ACC112 (cell line): Measurements from ENCODE around the gene ACTR5.

ENCODE experiments used
- H2AFZ ChIP-seq: fragments of 200-600 bp; sonication (generic); one replicate; pipeline ENCODE4 v1.6.0; 2017; ENCODE audit warnings: antibody characterized with exemption, low read length; ENCODE audit not compliant: unreplicated experiment
- H3K27ac ChIP-seq: fragments of 200-600 bp; sonication (generic); 2 replicates; pipeline ENCODE4 v1.5.1; 2014; ENCODE audit warnings: low read depth, mild to moderate bottlenecking, antibody characterized with exemption, low read length, moderate library complexity
- H3K27me3 ChIP-seq: fragments of 200-600 bp; sonication (generic); 2 replicates; pipeline ENCODE4 v1.6.1; 2014; ENCODE audit warnings: mild to moderate bottlenecking, antibody characterized with exemption, low read length, moderate library complexity, mixed read lengths; ENCODE audit not compliant: insufficient read depth
- H3K36me3 ChIP-seq: fragments of 200-600 bp; sonication (generic); 2 replicates; pipeline ENCODE4 v1.6.1; 2016; ENCODE audit warnings: mild to moderate bottlenecking, antibody characterized with exemption, low read length, moderate library complexity, mixed read lengths; ENCODE audit not compliant: insufficient read depth
- H3K4me1 ChIP-seq: fragments of 200-600 bp; sonication (generic); one replicate; pipeline ENCODE4 v1.6.1; 2016; ENCODE audit warnings: low read length, mixed read lengths; ENCODE audit not compliant: insufficient read depth, unreplicated experiment, control insufficient read depth
- H3K4me3 ChIP-seq: fragments of 200-600 bp; sonication (generic); 2 replicates; pipeline ENCODE4 v1.5.1; 2014; ENCODE audit warnings: mild to moderate bottlenecking, low read depth, low read length
- H3K79me2 ChIP-seq: fragments of 200-600 bp; sonication (generic); one replicate; pipeline ENCODE4 v1.6.0; 2016; ENCODE audit warnings: low read length; ENCODE audit not compliant: control insufficient read depth, unreplicated experiment, insufficient read depth

Gene ACTR5

GRCh38 chr20:38769376-38770295, 21.4 kb downstream of the ACTR5 start:
- Histone ChIP-seq H3K79me2 (no peaks in the 10 kb centered on the region), H3K27ac (no peak overlapping the region), H3K4me1 (peaks cover 9% of the 10 kb centered on the region), H3K36me3 (0 out of 2 replicates have a peak, but pooled peaks cover 4% of the 10 kb centered on the region), H3K4me3 (no peak overlapping the region), H2AFZ (no peak overlapping the region), H3K27me3 (no peaks in the 10 kb centered on the region)

- peaks cover 2% of the 10 kb centered on the region for H3K4me1 ChIP-seq
- H3K36me3 ChIP-seq = 0 out of 2 replicates have a peak, but pooled peaks cover 3% of the 10 kb centered on the region
- H3K79me2 ChIP-seq = no peaks in the 10 kb centered on the region
- H3K27ac ChIP-seq = no peak overlapping the region
- no peaks in the 10 kb centered on the region for H3K27me3 ChIP-seq
- H3K4me3 ChIP-seq = no peak overlapping the region
- no peak overlapping the region for H2AFZ ChIP-seq
Observed at GRCh38 chr20:38770546-38770945, 22.3 kb downstream of the ACTR5 start.

GRCh38 chr20:38770970-38771369, 22.7 kb downstream of the ACTR5 start:
- no peaks in the 10 kb centered on the region for H3K4me1 ChIP-seq
- H2AFZ ChIP-seq = no peak overlapping the region
- H3K36me3 ChIP-seq = no peaks in the 10 kb centered on the region
- no peak overlapping the region for H3K27ac ChIP-seq
- H3K27me3 ChIP-seq = no peaks in the 10 kb centered on the region
- H3K79me2 ChIP-seq = no peaks in the 10 kb centered on the region
- no peak overlapping the region for H3K4me3 ChIP-seq

GRCh38 chr20:38771621-38772020, 23.4 kb downstream of the ACTR5 start:
- no peak overlapping the region for H3K4me3 ChIP-seq
- no peak overlapping the region for H3K27ac ChIP-seq
- H3K4me1 ChIP-seq = no peaks in the 10 kb centered on the region
- H3K79me2 ChIP-seq = no peaks in the 10 kb centered on the region
- H3K36me3 ChIP-seq = no peaks in the 10 kb centered on the region
- H3K27me3 ChIP-seq = no peaks in the 10 kb centered on the region
- no peak overlapping the region for H2AFZ ChIP-seq

- no peak overlapping the region for H3K27ac ChIP-seq
- H3K4me3 ChIP-seq = no peak overlapping the region
- H3K27me3 ChIP-seq = no peaks in the 10 kb centered on the region
- H3K4me1 ChIP-seq = no peaks in the 10 kb centered on the region
- no peak overlapping the region for H2AFZ ChIP-seq
- H3K79me2 ChIP-seq = no peaks in the 10 kb centered on the region
- no peaks in the 10 kb centered on the region for H3K36me3 ChIP-seq
Observed at GRCh38 chr20:38774167-38774566, 25.9 kb downstream of the ACTR5 start.

GRCh38 chr20:38776363-38776762, 28.1 kb downstream of the ACTR5 start:
- no peak overlapping the region for H3K4me3 ChIP-seq
- no peak overlapping the region for H2AFZ ChIP-seq
- H3K4me1 ChIP-seq = no peaks in the 10 kb centered on the region
- H3K27me3 ChIP-seq = no peaks in the 10 kb centered on the region
- H3K27ac ChIP-seq = no peak overlapping the region
- H3K79me2 ChIP-seq = no peaks in the 10 kb centered on the region
- no peaks in the 10 kb centered on the region for H3K36me3 ChIP-seq

GRCh38 chr20:38779247-38780097, 31.2 kb downstream of the ACTR5 start:
- Histone ChIP-seq H3K36me3 (no peaks in the 10 kb centered on the region), H3K27me3 (no peaks in the 10 kb centered on the region), H3K27ac (no peak overlapping the region), H3K4me3 (no peak overlapping the region), H3K79me2 (no peaks in the 10 kb centered on the region), H2AFZ (no peak overlapping the region), H3K4me1 (no peaks in the 10 kb centered on the region)

- H3K4me3 ChIP-seq = no peak overlapping the region
- H3K27me3 ChIP-seq = no peaks in the 10 kb centered on the region
- H3K79me2 ChIP-seq = no peaks in the 10 kb centered on the region
- no peaks in the 10 kb centered on the region for H3K36me3 ChIP-seq
- H3K4me1 ChIP-seq = no peaks in the 10 kb centered on the region
- no peak overlapping the region for H3K27ac ChIP-seq
- H2AFZ ChIP-seq = no peak overlapping the region
Observed at GRCh38 chr20:38782275-38782674, 34.0 kb downstream of the ACTR5 start.

GRCh38 chr20:38787870-38788269, 39.6 kb downstream of the ACTR5 start:
- Histone ChIP-seq H3K4me3 (no peak overlapping the region), H3K27ac (no peak overlapping the region), H3K36me3 (no peaks in the 10 kb centered on the region), H3K4me1 (peaks cover 4% of the 10 kb centered on the region), H3K79me2 (no peaks in the 10 kb centered on the region), H3K27me3 (no peaks in the 10 kb centered on the region), H2AFZ (no peak overlapping the region)

GRCh38 chr20:38789503-38790199, 41.4 kb downstream of the ACTR5 start:
- no peak overlapping the region for H2AFZ ChIP-seq
- no peak overlapping the region for H3K4me3 ChIP-seq

More at GRCh38 chr20:38789503-38790199, 41.4 kb downstream of the ACTR5 start:
- H3K27me3 ChIP-seq = no peaks in the 10 kb centered on the region; the same call in 1 of the 2 replicates
- no peak overlapping the region for H3K27ac ChIP-seq
- H3K79me2 ChIP-seq = no peaks in the 10 kb centered on the region
- peaks cover 4% of the 10 kb centered on the region for H3K4me1 ChIP-seq
- no peaks in the 10 kb centered on the region for H3K36me3 ChIP-seq
